ENCODE measurements around the gene MIF.
"Not testable (repeated sequence)": the region's sequence is repeated elsewhere in the genome, so short reads cannot be mapped to it uniquely, and the experiment has no call there.

The MIF gene

DNA sequence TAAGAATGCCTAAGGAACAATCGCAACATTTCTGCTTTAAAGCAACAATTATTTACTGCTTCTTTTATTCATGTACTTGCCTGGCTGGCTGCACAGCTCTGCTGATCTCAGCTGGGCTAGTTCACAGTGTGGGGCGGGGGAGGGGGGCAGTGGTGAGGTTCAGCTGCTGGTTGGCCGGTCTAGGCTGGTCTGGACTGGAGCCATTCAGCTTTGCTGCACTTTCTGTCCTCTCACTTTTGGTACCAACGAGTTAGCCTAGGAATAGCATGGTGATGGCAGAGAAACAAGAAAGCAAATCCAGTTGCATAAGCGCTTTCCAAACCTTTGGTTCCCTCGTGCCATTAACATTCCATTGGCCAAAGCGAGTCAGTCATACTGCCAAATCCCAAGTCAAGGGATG lies 16.0 kb upstream of the MIF start:
- DNase-seq, result no peak

DNA sequence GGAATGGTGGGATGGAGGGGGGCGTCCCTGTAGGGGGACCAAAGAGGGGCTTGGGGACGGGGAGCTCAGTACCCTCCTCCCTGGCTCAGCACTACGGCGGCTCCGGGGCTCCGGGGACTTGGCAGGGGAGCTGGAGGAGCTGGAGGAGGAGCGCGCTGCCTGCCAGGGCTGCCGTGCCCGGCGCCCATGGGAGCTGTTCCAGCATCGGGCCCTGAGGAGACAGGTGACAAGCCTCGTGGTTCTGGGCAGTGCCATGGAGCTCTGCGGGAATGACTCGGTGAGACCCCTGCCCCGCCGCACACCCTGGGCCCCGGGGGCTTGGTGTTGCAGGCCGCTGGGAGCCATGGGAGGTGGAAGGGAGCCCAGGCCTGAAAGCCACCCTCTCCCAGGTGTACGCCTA lies 11.8 kb upstream of the MIF start:
- no peak for DNase-seq

DNA sequence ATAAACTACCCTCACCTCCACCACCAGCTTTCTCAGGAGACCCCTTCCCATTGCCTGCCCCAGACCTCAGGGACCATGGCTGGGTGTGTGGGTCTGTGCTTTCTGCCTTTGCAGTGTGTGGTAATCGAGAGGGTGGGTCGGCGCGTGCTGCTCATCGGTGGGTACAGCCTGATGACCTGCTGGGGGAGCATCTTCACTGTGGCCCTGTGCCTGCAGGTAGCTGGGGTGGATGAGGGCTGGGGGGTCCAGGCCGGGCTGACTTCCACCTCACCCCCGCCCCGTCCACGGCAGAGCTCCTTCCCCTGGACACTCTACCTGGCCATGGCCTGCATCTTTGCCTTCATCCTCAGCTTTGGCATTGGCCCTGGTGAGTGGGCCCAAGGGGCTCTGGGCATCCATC lies 10.5 kb upstream of the MIF start:
- DNase-seq, result no peak

DNA sequence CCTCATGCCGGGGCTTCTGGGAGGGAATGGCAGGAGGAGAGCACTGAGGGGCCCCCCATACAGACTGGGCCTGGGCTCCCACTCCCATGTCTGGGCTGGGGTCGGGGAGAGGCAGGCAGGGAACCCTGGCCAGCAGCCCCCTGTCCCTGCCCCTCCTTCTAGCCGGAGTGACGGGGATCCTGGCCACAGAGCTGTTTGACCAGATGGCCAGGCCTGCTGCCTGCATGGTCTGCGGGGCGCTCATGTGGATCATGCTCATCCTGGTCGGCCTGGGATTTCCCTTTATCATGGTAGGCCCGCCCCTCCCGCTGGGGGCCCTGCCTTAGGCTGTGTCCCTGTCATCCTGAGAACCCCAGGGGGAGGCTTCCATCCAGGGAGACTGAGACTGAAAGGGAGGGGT lies 10.0 kb upstream of the MIF start:
- DNase-seq, result no peak

DNA sequence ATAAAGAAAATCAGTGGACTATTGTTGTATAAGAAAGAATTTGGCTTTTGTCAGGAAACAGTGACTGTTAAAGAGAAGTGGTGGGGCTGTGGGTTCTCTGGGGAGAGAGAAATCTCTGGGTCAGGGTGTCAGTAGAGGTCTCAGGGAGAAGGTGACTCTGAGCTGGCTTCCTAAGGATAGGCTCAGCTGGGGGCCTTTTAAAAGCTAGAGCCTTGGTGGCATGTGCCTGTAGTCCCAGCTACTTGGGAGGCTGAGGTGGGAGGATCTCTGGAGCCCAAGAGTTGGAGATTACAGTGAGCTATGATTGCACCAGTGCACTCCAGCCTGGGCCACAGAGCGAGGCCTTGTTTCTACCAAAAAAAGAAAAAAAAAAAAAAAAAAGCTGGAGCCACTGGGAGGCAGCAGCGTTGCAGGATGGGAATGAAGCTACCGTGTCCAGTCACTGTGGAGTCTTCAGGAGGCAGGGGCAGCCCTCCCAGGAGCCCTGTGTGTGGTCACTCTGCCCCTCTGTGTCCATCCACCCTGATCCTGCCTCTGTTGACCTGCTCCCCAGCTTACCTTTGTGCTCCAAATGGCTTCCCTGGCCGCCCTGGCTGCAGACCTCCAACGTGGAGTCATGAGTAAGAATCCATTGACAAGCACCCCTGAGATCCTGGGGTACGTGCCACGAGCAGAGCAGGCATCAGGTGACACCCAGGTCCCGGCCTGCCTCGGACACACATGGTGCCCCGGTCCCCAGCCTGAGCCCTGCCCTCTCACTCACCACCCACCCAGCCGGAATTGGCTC lies 5.4 kb upstream of the MIF start:
- DNase-seq, result no peak

DNA sequence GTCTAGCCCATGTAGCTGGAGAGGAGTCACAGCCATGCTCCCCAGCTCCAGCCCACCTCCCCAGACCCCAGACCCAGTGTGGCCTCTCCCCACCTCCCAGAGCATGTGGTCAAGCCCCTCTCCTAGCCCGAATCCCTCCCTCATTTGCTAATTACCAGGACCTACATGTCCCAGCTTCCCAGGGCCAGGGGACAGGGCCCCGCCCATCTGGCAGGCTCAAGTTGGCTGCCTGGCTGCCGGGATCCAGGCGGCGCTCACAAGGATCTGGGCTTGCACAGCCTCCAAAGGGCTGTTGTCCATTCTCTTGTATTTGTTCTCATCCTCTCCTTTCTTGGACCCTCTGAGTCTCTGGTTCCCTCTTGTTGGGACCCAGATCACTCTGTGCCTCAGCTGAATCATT lies 4.6 kb upstream of the MIF start:
- DNase-seq, result no peak

DNA sequence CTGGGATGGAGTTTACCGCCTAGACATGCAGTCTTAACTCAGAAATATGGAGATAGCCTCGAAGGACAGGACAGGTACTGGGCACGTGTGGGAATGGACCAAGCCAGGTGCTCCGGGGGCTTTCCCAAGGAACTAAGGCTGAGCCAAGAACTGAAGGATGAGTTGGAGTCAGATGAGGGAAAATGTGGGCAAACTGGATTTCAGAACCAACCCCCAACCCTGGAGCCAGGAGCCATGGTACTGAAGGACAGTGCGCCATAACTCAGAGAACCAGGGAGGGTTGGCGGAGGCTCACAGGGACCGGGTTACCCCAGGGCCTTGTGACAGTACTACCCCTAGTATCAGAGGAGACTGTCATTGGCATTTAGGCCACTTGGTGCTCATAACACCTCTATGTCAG lies 2.5 kb upstream of the MIF start:
- no peak for DNase-seq

DNA sequence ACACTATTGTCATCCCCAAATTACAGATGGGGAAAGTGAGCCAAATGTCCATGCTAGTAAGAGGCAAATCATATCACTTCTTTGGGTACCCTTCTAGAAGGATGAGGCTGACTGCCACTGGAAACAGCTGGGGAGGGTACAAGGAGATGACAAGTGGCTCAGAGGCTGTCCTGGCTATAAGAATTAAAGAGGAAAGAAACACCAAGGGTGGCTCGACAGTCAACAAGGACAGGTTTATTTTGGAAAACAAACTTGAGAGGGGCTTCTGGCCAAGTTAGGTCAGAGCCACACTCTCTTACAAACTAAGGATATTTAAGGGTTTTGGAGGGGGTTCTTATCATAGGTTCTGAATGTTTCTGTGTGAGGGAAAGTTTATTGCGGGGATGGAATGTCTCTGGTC lies 2.1 kb upstream of the MIF start:
- no peak for DNase-seq

DNA sequence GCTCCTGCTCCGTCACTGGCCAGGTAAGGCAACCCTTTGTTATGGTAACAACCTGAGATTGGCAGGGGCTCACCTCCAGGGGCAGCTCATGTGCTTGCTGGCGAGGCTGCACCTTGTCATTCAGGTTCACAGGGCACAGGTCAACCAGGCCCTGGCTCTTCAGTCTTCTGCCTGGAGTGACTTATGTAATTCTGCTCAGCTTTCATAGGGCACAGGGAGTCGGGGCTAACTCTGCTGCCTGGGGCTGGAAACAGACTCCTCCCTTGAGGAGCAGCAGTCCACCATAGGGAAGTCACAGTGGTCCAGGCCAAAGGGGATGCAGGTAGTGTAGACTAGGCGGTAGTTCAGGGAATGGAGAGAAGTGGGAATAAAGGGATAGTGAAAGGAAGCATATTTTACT lies 1.5 kb upstream of the MIF start:
- DNase-seq, result no peak

DNA sequence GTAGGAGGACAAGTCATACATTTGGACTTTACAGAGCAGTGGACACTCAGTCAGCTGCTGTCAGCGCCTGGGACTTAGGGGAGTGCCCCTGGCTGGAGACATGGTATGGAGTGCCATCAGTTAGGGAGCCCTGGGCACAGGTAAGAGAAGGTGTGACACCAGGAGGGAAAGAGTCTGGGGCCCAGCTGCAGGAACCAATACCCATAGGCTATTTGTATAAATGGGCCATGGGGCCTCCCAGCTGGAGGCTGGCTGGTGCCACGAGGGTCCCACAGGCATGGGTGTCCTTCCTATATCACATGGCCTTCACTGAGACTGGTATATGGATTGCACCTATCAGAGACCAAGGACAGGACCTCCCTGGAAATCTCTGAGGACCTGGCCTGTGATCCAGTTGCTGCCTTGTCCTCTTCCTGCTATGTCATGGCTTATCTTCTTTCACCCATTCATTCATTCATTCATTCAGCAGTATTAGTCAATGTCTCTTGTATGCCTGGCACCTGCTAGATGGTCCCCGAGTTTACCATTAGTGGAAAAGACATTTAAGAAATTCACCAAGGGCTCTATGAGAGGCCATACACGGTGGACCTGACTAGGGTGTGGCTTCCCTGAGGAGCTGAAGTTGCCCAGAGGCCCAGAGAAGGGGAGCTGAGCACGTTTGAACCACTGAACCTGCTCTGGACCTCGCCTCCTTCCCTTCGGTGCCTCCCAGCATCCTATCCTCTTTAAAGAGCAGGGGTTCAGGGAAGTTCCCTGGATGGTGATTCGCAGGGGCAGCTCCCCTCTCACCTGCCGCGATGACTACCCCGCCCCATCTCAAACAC lies 850 bp upstream of the MIF start:
- DNase-seq, result no peak

DNA sequence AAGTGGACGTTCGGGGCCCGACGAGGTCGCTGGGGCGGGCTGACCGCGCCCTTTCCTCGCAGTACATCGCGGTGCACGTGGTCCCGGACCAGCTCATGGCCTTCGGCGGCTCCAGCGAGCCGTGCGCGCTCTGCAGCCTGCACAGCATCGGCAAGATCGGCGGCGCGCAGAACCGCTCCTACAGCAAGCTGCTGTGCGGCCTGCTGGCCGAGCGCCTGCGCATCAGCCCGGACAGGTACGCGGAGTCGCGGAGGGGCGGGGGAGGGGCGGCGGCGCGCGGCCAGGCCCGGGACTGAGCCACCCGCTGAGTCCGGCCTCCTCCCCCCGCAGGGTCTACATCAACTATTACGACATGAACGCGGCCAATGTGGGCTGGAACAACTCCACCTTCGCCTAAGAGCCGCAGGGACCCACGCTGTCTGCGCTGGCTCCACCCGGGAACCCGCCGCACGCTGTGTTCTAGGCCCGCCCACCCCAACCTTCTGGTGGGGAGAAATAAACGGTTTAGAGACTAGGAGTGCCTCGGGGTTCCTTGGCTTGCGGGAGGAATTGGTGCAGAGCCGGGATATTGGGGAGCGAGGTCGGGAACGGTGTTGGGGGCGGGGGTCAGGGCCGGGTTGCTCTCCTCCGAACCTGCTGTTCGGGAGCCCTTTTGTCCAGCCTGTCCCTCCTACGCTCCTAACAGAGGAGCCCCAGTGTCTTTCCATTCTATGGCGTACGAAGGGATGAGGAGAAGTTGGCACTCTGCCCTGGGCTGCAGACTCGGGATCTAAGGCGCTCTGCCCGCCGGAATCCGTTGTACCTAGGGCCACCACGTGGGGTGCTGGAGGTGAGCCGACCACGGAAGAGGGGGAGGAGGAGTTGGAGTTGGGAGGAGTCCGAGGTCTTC lies 771 bp downstream of the MIF start:
- peak; percentile 67 for DNase-seq

DNA sequence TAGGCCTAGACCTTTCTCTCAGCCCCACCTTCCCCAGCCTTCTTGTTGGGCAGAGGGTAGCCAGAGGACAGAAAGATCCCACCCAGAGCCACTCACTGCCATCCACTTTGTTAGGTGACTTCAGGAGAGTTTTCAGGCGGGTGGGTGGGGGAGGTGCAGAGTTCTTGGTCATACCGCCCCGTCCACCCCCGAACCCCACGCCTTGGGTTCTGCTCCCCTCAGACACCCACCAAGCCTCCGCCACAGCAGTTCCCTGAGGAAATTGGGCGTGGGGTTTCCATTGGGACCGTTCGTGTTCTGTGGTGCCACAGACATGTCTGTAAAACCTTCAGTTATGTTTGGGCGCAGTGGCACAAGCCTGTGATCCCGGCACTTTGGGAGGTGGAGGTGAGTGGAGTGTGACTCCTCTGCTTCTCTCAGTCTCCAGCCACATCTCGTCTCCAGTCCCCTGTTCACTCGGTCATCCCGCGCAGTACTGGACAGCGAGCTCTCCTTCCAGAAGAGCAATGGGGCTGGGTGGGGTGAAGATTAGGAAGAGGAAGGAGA lies 1.5 kb downstream of the MIF start:
- DNase-seq, result no peak

DNA sequence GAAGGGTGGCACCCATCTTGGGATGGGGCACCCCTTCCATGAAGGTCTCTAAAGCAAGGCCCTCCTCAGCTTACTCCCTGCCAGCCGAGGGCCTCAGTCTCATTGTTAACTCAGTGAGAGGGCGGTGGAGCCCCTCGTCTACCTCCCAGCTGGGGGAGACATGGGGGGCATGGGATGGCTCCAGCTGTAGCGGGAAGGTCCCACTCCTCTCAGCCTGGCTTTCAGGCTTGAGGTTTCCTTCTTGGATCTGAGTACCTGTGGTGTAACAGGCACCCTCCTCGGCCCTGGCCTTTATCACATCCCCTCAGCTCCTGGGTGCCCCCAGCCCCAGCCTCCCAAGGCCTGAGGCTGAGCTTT lies 2.0 kb downstream of the MIF start:
- no peak for DNase-seq

DNA sequence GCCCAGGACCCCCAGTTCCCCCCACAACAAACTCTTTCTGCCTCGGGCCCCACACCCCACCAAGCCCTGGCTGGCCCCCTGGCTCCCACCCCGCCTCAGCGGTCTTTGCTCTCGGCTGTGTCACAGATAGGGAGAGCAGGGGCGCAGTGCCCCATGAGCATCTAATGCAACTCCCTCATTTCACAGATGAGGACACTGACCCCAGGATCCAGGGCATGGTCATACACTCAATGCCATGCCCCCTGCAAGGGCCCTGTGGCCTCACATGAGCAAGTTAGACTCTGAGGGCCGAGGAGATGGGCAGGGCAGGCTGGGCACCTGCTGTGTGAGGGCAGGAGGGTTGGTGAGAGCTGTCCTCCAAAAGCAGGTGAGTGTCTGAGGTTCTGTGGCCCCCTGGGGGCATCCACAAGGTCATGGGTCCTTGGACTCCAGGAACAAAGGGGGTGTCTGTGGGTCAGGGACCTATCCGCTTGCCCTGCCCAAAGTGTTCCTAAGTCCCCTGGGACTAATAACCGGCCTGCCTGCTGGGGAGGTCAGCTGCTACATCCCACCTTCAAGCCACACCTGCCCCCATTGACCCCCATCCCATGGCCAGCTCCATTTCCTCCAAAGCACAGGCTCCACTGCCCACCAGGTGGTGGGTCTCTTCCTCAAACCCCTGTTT lies 2.5 kb downstream of the MIF start:
- DNase-seq, result no peak

DNA sequence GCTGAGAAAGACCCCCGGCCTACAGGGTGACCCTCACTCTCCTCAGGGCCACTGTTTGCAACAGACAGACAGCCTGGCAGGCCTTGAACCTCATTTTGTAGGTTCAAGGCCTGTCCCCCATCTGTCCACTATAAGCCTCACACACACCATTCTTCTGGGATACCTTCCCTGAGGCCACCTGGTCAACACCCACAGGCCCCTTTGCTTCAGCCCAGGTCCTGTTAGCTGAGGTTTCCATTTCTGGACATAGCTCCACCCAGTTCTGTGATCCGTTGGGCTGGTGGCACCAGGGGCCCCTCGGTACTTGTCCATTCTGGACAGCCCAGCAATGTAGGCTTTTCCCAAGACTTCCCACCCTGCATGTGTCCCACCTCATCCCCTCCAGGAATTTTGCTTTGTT lies 3.1 kb downstream of the MIF start:
- no peak for DNase-seq

DNA sequence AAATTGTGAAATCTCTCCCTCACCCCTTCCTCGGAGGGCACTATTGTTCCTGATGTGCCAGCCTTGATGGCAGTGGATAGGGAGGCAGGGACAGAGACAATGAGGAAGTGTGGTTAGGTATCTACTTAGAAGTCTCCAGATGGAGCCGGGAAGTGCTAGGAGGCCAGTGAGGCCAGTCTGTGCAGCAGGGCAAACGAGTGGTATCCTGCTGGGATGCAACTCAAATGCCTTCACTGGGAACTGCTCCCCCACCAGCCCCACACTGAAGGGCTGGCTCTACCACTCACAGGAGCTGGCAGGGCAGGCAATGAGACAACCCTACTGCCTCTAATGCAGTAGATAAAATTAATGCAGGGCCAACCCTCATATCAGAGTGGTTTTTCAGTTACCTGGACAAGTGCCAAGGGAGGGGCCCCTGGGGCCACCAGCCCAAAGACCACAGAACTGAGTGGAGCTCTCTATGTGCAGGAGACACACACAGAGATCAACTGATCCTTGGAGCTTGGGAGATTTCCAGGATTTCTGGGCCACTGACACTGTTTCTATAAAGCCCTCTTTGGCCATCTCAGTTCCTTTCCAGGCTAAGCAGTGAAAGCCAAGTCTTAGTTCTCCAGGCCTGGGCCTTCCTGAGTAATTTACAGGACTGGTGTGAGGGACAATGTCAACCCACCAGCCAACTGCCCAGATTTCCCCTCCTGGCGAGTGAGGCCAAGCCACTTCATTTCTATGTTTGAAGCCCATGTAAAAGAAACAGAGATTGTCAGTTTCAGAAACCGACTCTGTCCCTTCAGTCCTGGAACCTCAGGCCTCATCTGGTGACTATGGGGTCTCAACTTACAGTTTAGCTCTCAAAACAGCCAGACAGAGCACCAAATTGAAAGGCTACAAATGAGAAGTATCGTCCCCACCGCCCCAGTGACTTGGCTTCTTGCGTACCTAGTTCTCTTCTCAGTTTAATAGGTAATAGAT lies 4.1 kb downstream of the MIF start:
- no peak for DNase-seq

DNA sequence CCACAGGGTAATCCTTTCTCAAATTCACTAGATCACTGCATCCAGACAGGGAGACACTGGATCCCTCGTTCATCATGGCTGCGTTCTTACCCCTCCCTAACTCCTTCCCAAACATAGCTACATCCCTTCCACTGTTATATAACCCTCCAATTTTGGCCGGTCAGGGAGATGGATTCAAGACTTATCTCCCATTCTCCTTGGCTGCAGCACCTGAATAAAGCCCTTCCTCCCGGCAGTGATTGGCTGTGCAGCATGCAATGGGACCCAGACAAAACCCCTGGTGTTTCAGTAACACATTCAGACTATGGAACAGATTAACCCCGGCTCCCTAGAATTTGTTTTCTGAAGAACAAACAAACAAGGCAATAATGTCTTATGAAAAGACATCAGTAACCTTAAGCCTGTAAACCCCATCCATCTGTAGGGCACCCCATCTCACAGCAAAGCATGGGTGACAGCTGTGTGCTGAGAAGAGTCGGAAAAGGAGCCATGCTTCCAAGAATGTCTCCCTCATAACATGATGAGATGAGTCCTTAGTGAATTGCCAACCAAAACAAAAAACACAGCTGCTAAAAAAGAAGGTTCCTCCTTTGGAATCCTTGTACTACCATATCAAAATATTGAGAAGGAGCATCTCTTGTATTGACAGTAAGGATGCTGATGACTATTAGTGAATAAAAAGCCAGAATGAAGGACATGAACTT lies 5.0 kb downstream of the MIF start:
- DNase-seq, result no peak

DNA sequence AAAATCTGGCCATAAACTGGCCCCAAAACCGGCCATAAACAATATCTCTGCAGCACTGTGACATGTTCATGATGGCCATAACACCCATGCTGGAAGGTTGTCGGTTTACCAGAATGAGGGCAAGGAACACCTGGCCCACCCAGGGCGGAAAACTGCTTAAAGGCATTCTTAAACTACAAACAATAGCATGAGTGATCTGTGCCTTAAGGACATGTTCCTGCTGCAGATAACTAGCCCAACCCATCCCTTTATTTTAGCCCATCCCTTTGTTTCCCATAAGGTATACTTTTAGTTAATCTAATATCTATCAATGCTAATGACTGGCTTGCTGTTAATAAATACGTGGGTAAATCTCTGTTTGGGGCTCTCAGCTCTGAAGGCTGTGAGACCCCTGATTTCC lies 6.0 kb downstream of the MIF start:
- DNase-seq, result not testable (repeated sequence)

DNA sequence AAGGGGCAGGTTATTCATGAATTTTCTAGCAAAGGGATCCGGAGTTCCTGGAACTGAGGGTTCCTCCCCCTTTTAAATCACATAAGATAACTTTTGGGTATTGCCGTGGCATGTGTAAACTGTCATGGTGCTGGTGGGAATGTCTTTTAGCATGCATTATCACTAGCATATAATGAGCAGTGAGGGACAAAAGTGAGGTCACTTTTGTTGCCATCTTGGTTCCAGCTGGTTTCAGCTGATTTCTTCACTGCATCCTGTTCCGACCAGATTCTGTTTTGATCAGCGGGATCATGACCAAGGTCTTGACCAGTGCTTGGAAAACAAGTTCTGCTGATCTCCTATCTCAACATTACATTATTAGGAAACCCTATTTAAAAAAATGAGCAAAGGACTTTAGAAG lies 7.4 kb downstream of the MIF start:
- no peak for DNase-seq

DNA sequence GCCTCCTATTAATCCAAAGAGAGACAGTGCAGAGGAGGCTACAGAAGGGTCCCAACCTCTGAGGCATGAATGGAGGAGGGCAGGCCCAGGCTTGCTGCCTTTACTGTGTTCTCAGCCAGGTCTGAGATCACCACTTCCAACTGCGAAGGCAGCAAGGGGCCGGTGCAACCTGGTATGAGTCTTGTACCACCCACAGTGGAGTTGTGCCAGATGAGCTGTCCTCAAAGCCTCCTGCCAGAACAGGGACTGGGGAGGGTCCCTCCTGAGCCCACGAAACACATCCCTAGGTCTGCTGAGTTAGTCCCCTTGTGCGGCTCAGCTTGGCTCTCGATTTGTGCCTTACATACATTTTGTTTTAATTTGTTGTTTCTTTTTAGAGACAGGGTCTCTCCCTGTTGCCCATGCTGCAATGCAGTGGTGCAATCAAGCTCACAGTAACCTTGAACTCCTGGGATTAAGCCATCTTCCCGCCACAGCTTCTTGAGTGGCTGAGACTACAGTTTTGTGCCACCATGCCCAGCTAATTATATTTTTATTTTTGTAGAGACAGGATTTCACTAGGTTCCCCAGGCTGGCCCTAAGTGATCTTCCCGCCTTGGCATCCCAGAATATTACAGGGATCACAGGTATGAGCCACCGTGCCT lies 9.3 kb downstream of the MIF start:
- no peak for DNase-seq

Data from stimulated activated CD4-positive, alpha-beta T cell treated with anti-CD3 and anti-CD28 coated beads, Interleukin-12 subunit alpha, Interleukin-12 subunit beta, amount 100 ng/mL, for 4 hours (primary cell).